Spinal cord (tissue), 10 donors: Measurements from ENCODE around the gene TMPRSS9. TPM values are rescaled to one million over a fixed set of nuclear protein-coding genes. Genes with fewer than 3 reads are reported as not detected.

Experiments
- DNase-seq, 6 donors: peaks; one replicate each; pipeline versions ENCODE4 v3.0.0 to v3.0.0-alpha.2; 2013 to 2015; ENCODE audit warnings: low spot score in 6 of 6, low read depth in 4 of 6
- H3K27ac ChIP-seq: one replicate; pipeline ENCODE4 v1.5.1; 2013; ENCODE audit warnings: low read depth, low read length, control low read depth
- H3K27me3 ChIP-seq: one replicate; pipeline ENCODE4 v1.6.1; 2013; ENCODE audit warnings: low read length; ENCODE audit not compliant: control insufficient read depth, insufficient read depth
- H3K36me3 ChIP-seq: one replicate; pipeline ENCODE4 v1.6.1; 2013; ENCODE audit warnings: low read length; ENCODE audit not compliant: control insufficient read depth, insufficient read depth
- H3K4me1 ChIP-seq: one replicate; pipeline ENCODE4 v1.6.1; 2013; ENCODE audit warnings: low read length; ENCODE audit not compliant: control insufficient read depth, insufficient read depth
- H3K4me3 ChIP-seq: one replicate; pipeline ENCODE4 v1.5.1; 2013; ENCODE audit warnings: low read depth, low read length, control low read depth
- H3K9me3 ChIP-seq: one replicate; pipeline ENCODE4 v1.6.1; 2013; ENCODE audit warnings: low read length; ENCODE audit not compliant: control insufficient read depth, insufficient read depth
- WGBS: methylation state at CpG from one replicate; pipeline ENCODE4 v1.1.5; 2013; ENCODE audit warnings: missing lambda C conversion rate; ENCODE audit not compliant: insufficient coverage; 5-methylcytosine and 5-hydroxymethylcytosine counted together
- polyA plus RNA-seq, 2 donors: library from polyadenylated mRNA; unstranded; fragments of 120-200 nt; gene quantifications; one replicate each; pipeline ENCODE4 v1.2.1, GENCODE V29; 2013; ENCODE audit not compliant: insufficient read length in 2 of 2
- total RNA-seq, 2 donors: library from RNA; depleted of rRNA in 1 of 2; stranded (reverse); fragments of 120-200 nt in 1 of 2; fragments of >200 nt in 1 of 2; gene quantifications; one replicate each; pipeline versions ENCODE4 v1.2.3 to v1.2.4, GENCODE V29; 2013 to 2014
- donor health status: healthy.

Gene TMPRSS9
- total and polyA plus RNA-seq, 4 donors, result 0.33 to 3.8 (median 1.4) TPM

DNA sequence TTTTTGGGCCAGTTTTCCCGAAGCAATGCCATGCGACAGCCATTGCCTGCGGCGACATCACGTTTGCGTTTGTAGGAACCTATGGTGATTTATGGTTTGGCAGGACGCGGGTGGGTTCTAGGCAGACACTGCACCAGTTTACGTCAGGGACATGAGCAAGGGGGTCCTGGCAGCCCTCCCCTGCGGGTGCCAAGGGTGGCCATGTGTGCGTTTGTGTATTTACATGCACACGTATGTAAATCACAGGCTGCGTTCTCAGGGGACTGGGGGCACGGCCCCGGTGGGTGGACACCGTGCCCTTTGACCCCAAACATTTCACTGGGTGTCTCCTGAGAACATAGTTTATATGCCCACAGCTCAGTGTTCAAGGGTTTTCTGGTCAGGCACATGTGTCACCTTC, 9.4 kb upstream of the TMPRSS9 start:
- Histone ChIP-seq H3K27me3 (no peaks in the 10 kb centered on the region), H3K4me1 (peaks cover 4% of the 10 kb centered on the region), H3K9me3 (no peaks in the 10 kb centered on the region), H3K4me3 (no peak overlapping the region), H3K36me3 (peaks cover 79% of the 10 kb centered on the region), H3K27ac (no peak overlapping the region)
- no peak for DNase-seq
- WGBS, result 81% methylated on average over 15 of the region's 16 CpGs

DNA sequence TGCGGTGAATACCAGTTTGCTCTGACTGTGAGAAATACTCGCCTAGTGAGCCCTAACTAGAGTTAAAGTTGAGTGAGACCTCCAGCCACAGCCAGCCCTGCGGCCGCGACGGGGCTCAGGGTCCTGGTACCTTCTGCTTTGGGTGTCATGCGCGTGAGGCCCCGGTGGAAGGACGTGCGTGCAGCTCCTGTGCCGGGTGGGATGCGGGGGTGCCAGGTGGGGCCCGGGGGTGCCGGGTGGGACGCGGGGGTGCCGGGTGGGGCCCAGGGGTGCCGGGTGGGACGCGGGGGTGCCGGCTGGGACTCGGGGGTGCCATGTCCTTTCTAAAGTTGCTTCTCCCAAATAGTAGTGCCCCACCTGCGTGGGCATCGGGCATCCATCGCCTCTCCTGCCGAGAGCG, 8.5 kb upstream of the TMPRSS9 start:
- WGBS, result 94% methylated on average over 21 of the region's 28 CpGs
- H3K27me3 ChIP-seq, result no peaks in the 10 kb centered on the region
- DNase-seq, result no peak
- no peaks in the 10 kb centered on the region for H3K4me1 ChIP-seq
- no peak overlapping the region for H3K4me3 ChIP-seq
- H3K27ac ChIP-seq, result no peak overlapping the region
- no peaks in the 10 kb centered on the region for H3K9me3 ChIP-seq
- H3K36me3 ChIP-seq, result peaks cover 79% of the 10 kb centered on the region

DNA sequence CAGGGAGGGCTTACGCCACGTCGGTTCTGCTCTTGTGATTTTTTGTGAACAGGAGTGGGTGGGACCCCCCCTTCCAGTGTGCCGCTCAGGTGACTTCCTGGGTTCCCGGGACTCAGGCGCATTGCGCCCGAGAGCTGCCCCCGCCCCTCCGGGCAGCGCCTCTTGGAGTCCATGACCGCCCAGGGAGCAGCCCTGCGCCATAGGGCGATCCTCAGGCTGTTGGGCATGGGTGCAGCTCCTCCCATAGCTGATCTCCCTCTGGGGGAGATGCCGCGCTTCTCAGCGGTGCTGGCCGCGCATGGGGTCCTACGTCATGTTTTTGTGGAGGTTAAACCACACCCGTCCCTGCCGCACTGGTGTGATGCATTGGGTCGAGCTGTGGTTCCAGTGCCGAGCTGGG, 7.9 kb upstream of the TMPRSS9 start:
- H3K27ac ChIP-seq, result no peak overlapping the region
- H3K36me3 ChIP-seq, result peaks cover 79% of the 10 kb centered on the region
- no peaks in the 10 kb centered on the region for H3K27me3 ChIP-seq
- H3K4me1 ChIP-seq, result no peaks in the 10 kb centered on the region
- 94% methylated on average over 22 of the region's 24 CpGs for WGBS
- no peak overlapping the region for H3K4me3 ChIP-seq
- DNase-seq, result no peak
- no peaks in the 10 kb centered on the region for H3K9me3 ChIP-seq

DNA sequence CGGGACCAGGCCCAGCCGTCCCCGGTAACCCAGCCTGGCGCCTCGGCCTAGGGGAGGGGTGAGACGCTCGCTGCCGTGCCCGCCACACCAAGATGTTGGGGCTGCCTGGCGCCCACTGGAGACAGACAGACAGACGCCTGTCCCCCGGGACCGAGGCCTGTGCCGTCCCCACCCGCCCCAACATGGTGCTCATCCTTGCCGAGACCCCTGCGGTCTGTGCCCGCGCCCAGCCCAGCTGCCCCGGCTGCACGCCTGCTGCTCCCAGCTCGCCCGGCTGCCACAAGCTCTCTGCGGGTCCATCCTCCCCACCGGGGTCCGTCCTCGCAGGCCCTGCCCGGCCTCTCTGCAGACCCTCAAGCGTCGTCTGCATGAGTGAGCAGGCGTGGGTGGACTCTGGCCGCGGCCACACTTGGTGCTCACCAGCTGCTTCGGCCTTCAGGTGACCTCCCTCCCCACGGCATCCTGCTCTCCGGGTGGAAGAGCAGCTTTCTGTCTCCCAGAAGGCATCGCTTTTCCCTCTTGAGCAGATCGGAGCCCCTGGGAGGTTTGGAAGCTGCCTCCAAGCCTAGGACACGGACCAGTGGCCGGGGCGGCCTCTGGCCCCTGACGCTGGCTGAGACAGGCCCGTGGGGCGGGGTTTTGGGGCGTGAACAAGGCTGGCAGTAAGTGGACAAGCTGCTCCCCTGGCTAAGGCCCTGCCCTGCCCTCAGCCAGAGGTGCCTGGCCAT, 6.7 kb upstream of the TMPRSS9 start:
- Histone ChIP-seq H3K4me3 (no peak overlapping the region), H3K27ac (no peak overlapping the region), H3K27me3 (no peaks in the 10 kb centered on the region), H3K9me3 (no peaks in the 10 kb centered on the region), H3K4me1 (no peaks in the 10 kb centered on the region), H3K36me3 (peaks cover 80% of the 10 kb centered on the region)
- no peak for DNase-seq
- 93% methylated on average over 44 of the region's 45 CpGs for WGBS

DNA sequence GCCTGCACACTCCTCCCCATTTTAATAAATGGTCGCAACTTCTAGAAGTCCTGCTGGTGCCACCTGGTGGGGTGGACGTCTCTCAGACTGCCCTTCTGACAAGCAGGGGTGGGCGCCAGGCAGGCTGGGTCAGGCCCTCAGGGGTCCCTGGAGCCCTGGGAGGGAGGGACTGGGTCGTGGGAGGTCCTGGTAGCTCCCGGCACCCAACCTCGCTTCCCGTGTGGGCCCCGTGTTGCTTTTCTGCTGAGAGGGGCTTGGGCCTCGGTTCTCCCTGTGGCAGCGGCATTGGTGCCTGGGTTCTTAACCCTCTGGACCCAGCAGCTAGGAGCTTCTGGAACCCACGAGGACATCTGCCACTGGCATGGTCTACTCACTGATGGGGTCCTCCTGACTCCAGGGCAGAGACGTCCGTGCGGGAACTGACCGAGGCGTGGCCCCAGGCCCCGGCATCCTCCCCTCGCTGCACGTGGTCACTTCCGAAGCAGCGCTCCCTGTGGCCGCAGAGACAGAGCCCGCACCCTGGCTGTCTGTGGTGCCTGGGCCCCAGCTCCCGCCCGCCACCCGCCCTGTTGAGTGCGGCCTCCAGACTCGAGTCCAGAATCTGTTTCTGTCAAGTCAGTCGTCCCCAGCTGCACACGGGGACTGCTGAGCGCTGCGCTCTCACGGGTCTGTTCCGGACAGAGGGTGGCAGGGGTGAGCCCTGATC, 6.0 kb upstream of the TMPRSS9 start:
- Histone ChIP-seq H3K36me3 (peaks cover 74% of the 10 kb centered on the region), H3K4me3 (no peak overlapping the region), H3K4me1 (no peaks in the 10 kb centered on the region), H3K27me3 (no peaks in the 10 kb centered on the region), H3K27ac (no peak overlapping the region), H3K9me3 (no peaks in the 10 kb centered on the region)
- WGBS, result 84% methylated on average over 32 of the region's 34 CpGs
- no peak for DNase-seq

DNA sequence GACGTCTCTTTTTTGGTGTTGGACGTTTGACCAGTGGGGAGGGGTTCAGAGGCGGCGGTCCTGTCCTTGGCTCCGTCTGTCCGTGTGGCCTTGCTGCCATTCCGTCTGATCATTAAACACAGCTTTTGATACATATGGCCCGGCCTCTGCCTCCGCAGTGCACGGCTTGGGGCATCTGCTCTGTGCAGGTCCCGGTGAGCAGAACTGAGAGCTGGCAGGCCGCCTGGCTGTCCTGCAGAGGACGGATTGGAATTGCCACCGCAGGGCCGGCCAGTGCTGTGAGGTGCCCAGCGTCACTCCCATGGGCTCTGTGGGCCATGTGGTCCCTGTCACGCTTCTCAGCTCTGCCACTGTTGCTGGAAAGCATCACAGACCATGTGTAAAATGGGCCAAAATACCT, 5.4 kb upstream of the TMPRSS9 start:
- Histone ChIP-seq H3K27ac (no peak overlapping the region), H3K27me3 (peaks cover under 1% of the 10 kb centered on the region), H3K4me3 (no peak overlapping the region), H3K9me3 (no peaks in the 10 kb centered on the region), H3K4me1 (peaks cover 2% of the 10 kb centered on the region), H3K36me3 (peaks cover 74% of the 10 kb centered on the region)
- 79% methylated on average over 16 of the region's 17 CpGs for WGBS
- no peak for DNase-seq

DNA sequence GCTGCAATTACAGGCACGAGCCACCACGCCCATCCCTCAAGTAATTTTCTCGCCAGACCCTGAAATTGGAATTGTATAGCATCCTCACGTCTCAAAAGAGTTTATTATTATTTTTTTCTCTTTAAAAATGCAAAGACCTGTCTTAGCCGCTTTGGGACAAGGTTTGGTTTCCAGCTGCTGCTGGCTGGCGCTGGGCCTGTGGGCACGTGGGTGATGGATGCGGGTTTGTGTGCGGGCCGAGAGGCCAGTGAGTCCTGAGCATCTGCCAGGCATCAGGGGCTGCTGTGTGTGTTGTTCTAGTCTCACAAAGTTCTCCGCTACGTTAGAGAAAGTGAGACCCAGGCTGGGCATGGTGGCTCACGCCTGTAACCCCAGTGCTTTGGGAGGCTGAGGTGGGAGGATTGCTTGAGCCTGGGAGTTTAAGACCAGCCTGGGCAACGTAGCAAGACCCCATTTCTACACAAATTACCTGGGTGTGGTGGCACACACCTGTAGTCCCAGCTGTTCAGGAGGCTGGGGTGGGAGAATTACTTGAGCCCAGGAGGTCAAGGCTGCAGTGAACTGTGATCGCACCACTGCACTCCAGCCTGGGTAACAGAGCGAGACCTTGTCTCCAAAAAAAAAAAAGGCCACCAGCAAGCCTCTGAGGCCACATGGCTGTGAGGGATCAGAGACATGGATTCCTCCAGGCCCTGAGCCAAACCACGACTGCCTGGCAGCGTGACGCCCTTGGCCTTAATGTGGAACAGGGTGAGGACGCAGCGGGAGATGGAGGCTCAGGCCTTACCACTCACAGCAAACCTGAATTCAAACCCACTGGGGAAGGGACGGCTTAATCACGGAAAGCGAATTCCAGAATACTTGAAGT, 4.7 kb upstream of the TMPRSS9 start:
- peaks cover 68% of the 10 kb centered on the region for H3K36me3 ChIP-seq
- H3K4me1 ChIP-seq, result peaks cover 7% of the 10 kb centered on the region
- 87% methylated on average over 15 of the region's 24 CpGs for WGBS
- no peak for DNase-seq
- no peaks in the 10 kb centered on the region for H3K9me3 ChIP-seq
- no peak overlapping the region for H3K4me3 ChIP-seq
- H3K27ac ChIP-seq, result no peak overlapping the region
- H3K27me3 ChIP-seq, result peaks cover 7% of the 10 kb centered on the region

DNA sequence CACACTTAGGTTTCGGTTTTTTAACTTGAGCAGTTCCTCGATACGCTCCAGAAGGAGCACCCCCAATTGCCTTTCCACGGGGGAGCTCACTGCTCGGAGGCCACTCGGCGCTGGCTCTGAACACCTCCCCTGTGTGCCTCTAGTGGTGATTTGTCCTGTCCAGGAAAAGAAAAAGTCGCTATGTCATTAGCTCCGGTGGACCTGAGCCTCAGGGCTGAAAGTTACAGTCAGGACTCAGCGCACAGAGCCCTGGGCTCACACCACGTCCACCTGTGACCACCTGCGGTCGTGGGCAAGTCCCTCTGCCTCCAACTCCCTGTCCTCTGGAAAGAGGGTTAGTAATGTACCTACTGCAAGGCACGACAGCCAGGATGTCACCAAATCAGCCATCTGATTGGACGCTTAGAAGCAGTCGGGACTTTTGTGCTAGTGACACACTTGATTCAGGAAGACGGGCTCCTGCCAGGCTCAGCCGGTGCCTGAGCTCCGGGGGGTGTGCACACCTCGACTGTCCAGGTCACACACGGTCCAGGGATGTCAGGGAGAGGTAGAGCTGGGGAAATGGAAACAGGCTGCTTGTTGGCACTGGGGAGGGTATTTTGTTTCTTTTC, 3.9 kb upstream of the TMPRSS9 start:
- DNase-seq, result no peak
- H3K36me3 ChIP-seq, result peaks cover 60% of the 10 kb centered on the region
- no peaks in the 10 kb centered on the region for H3K9me3 ChIP-seq
- 83% methylated on average over 21 of the region's 21 CpGs for WGBS
- no peak overlapping the region for H3K27ac ChIP-seq
- no peak overlapping the region for H3K4me3 ChIP-seq
- peaks cover 10% of the 10 kb centered on the region for H3K4me1 ChIP-seq
- peaks cover 13% of the 10 kb centered on the region for H3K27me3 ChIP-seq
